ENCODE results near the gene EPS15. TPM values are rescaled to one million over a fixed set of nuclear protein-coding genes. Genes with fewer than 3 reads are reported as not detected.

The EPS15 gene
- total and polyA plus RNA-seq, 2 of the 13 experiments (the other 11 are each of a cell fraction or from before 2014, with no cell fraction given) = 14.3 to 19.3 TPM

GRCh38 chr1:51559064-51559500 lies 40.0 kb upstream of the EPS15 start:
- ATAC-seq (no peak), DNase-seq (ENCODE audit: low spot score) (no peak), FAIRE-seq (no peak)
- Histone ChIP-seq H3K27ac (ENCODE audit: extremely low read length, insufficient read depth, low read length) (no peak overlapping the region), H3K36me3 (replicated peaks in 1 of 2; ENCODE audit: control insufficient read depth in 1 of 2, insufficient read depth in 2 of 2, low read length in 2 of 2) (no peaks in the 10 kb centered on the region), H3K79me2 (ENCODE audit: insufficient read depth, low read length) (no peaks in the 10 kb centered on the region), H3K4me3 (replicated peaks in 1 of 3; ENCODE audit: insufficient read depth in 1 of 3, low read depth in 2 of 3, low read length in 3 of 3) (no peak overlapping the region), H3K4me1 (ENCODE audit: insufficient read depth, low read length) (peaks cover 13% of the 10 kb centered on the region), H3K4me2 (ENCODE audit: low read depth, low read length) (no peak overlapping the region), H2AFZ (ENCODE audit: low read length) (no peak overlapping the region), H3K27me3 (ENCODE audit: control insufficient read depth in 1 of 2, insufficient read depth in 2 of 2, low read length in 2 of 2) (0 out of 5 replicates have a peak, but pooled peaks cover 0 to 3% of the 10 kb centered on the region in 2 experiments), H3K9me3 (ENCODE audit: low read length) (no peaks in the 10 kb centered on the region), H4K20me1 (ENCODE audit: insufficient read depth, low read length) (no peaks in the 10 kb centered on the region), H3K9ac (ENCODE audit: insufficient read depth, low read depth, low read length) (no peak overlapping the region)
- no TSS peak for BruUV-seq (replicated peaks)
- ChIA-PET CTCF (ENCODE audit: low intra/inter-chr PET ratio, low total read pairs) (no interaction called here), POLR2A (no interaction called here)
- in situ Hi-C loops (cut with HindIII; ENCODE audit: extremely low pct_ligation_motif_present, low pct_unique_long_range_greater_than_20kb) (no loop called here), intact Hi-C loops (cut with micrococcal nuclease; ENCODE audit: unreplicated experiment) (no loop called here)
- TF ChIP-seq ZNF614 (CRISPR knock-in tag; IDR thresholded peaks at IDR 0.05; ENCODE audit: borderline replicate concordance) (no peak), NFYB (CRISPR knock-in tag; IDR thresholded peaks at IDR 0.05) (no peak), CEBPZ (IDR thresholded peaks at IDR 0.05; ENCODE audit: low read length) (no peak), ZBTB49 (CRISPR knock-in tag; IDR thresholded peaks at IDR 0.05; ENCODE audit: borderline replicate concordance) (no peak), ELK4 (CRISPR knock-in tag; IDR thresholded peaks at IDR 0.05; ENCODE audit: borderline replicate concordance) (no peak)
- WGBS (ENCODE audit: low lambda C conversion rate) = 79% methylated on average over 3 of the region's 3 CpGs
